NCI-H1105 treated with DMSO at 0.1 percent for 48 hours (cell line): ENCODE data around the gene NGRN.

Experiments
- DNase-seq: peaks from one replicate; lab custom pipeline; 2025; lab: John Stamatoyannopoulos, UW

The NGRN gene

DNA sequence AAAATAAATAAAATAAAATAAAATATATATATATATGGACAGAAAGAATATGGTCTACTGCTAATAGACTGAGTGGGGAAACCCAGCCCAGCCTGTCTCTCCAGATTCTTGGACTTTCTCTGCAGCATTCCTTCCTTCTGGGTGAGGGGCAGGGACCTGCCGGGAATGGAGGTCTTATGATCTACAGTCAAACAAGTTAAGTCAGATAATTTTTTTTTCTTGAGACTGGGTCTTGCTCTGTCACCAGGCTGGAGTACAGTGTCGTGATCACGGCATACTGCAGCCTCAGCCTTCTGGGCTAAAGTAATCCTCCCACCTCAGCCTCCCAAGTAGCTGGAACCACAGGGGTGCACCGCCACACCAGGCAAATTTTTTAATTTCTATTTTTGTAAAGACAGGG is 53.1 kb downstream of the NGRN start:
- no peak for DNase-seq

DNA sequence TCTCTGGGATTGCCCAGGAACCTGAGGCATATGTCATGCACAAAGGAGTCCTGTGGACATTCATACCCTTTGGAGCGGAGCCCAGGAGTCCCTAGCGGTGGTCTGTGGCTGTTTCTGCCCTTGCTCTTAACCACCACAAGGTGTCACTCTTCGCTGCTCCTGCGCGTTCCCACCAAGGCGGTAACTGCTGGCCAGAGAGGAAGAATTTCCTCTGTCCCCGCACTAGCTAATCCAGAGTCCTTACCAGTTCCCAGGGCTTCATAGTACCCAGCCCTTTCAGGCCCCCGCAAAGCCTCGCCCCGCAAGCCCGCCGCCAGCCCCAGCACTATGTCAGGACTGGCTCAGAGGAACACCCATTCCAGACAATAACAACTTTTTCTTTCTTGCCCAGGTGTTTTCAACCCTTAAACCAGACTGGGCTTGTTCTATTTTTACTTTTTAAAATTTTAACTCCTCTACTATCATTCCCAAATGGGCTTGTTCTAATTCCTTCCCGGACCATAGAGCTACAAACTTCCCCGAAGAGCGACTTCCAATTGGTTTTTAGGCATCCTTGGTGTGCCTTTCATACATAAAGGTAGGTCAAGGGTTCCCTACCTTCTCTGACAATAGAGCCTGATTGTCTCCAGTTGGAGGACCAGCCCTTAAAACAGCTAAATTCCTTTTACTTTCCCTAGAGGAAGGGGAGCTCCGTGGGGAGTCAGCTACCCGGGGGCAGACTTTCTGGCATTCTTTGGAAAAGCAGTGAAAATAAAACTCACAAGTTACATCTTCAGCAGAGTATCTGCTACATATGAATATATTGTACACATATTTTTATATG is 54.8 kb downstream of the NGRN start:
- DNase-seq, result peak; percentile 74

DNA sequence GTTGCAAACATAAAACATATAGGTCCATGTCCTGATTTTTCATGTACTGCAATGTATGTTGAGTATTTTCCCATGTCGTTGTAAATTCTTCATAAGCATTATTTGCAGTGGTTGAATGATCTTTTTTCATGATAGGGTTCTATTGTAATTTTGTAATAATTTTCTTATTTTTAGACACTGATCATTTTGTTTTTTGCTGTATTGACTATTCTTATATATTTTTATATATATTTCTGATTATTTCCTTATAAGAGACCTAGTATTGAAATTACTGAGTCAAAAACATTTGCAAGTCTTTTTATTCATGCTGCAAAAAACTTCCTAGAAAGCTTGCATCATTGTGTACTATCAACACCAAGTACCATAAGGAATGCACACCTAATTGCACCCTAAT is 55.4 kb downstream of the NGRN start:
- DNase-seq, result no peak
